Measurements from ENCODE around the gene HIVEP2. TPM values are rescaled to one million over a fixed set of nuclear protein-coding genes. Genes with fewer than 3 reads are reported as not detected.
A peak's percentile ranks its signal among the peaks of the same experiment; 100 is the strongest.

HIVEP2 gene
- total RNA-seq, 2 experiments from 2014 or later = 48.4 to 48.6 TPM

DNA sequence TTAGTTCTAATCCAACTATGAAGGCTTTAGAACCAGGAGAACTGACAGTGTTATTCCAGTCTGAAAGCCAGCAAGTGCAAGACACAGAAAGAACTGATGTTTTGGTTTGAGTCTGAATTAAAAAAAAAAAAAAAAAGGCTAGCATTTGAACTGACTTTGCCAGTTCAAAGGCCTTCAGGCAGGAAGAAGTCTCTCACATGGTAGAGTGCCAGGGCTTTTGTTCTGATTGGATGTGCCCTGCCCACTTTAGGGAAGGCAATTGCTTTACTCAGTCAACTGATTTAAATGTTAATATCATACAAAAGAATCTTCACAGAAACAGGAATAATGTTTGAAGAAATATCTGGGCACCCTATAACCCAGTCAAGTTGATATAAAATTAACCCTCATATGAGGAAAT, 212.2 kb downstream of the HIVEP2 start:
- intact Hi-C loops (cut with DNase I, micrococcal nuclease) = no loop called here
- Mint-ChIP-seq H3K9me3 (peaks cover 4% of the 10 kb centered on the region), H3K36me3 (ENCODE audit: low read depth) (no peaks in the 10 kb centered on the region), H3K4me3 (no peak overlapping the region), H3K27me3 (no peaks in the 10 kb centered on the region), H3K27ac (no peak overlapping the region), H3K4me1 (ENCODE audit: low read depth) (peaks cover 44% of the 10 kb centered on the region)
- ChIA-PET CTCF (no interaction called here), POLR2A (interaction anchor here (0.7 kb wide), 1 partner anchor 35 kb away, joined by 3 read pairs; no protein-coding TSS in a partner anchor)
- no peak for ATAC-seq (ENCODE audit: poor library complexity)
- Histone ChIP-seq H3K4me3 (ENCODE audit: low read length) (no peak overlapping the region), H3K36me3 (ENCODE audit: insufficient read depth, low read length) (no peaks in the 10 kb centered on the region), H3K4me1 (ENCODE audit: insufficient read depth, low read length) (peaks cover 7% of the 10 kb centered on the region), H3K27ac (ENCODE audit: low read depth in 1 of 2, low read length in 2 of 2) (no peak overlapping the region), H3K27me3 (ENCODE audit: control insufficient read depth in 1 of 2, insufficient read depth in 2 of 2, low read length in 2 of 2) (no peaks in the 10 kb centered on the region), H3K9me3 (ENCODE audit: control insufficient read depth in 1 of 2, insufficient read depth in 1 of 2, low read length in 2 of 2) (no peaks in the 10 kb centered on the region)
- no peak for TF ChIP-seq CTCF (IDR thresholded peaks at IDR 0.05)
- peak in 2 of 14 experiments; percentile 15 to 25 for DNase-seq

DNA sequence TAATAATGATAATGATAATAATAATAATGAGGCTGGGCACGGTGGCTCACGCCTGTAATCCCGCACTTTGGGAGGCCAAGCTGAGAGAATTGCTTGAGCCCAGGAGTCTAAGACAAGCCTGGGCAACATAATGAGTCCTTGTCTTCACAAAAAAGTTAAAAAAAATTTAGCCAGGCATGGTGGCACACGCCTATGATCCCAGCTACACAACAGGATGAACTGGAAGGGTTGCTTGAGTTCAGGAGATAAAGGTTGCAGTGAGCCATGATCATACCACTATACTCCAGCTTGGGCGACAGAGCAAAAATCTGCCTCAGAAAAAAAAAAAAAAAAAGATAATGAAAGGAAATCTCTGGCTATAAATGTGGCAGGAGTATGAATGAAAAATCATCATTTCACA, 213.4 kb downstream of the HIVEP2 start:
- no peak for DNase-seq
- H3K27me3 ChIP-seq (ENCODE audit: control insufficient read depth in 1 of 2, insufficient read depth in 2 of 2, low read length in 2 of 2) = no peaks in the 10 kb centered on the region
- peaks cover 47% of the 10 kb centered on the region for H3K4me1 Mint-ChIP-seq (ENCODE audit: low read depth)
- H3K27ac Mint-ChIP-seq = no peak overlapping the region
- intact Hi-C loops (cut with DNase I, micrococcal nuclease) = no loop called here
- H3K4me3 Mint-ChIP-seq = no peak overlapping the region
- no peaks in the 10 kb centered on the region for H3K9me3 ChIP-seq (ENCODE audit: control insufficient read depth in 1 of 2, insufficient read depth in 1 of 2, low read length in 2 of 2)
- peaks cover 4% of the 10 kb centered on the region for H3K9me3 Mint-ChIP-seq
- H3K27ac ChIP-seq (ENCODE audit: low read depth in 1 of 2, low read length in 2 of 2) = no peak overlapping the region
- no peaks in the 10 kb centered on the region for H3K27me3 Mint-ChIP-seq
- CTCF ChIA-PET = no interaction called here
- ATAC-seq (ENCODE audit: poor library complexity) = no peak
- no peaks in the 10 kb centered on the region for H3K36me3 ChIP-seq (ENCODE audit: insufficient read depth, low read length)
- H3K4me3 ChIP-seq (ENCODE audit: low read length) = no peak overlapping the region
- H3K36me3 Mint-ChIP-seq (ENCODE audit: low read depth) = no peaks in the 10 kb centered on the region
- POLR2A ChIA-PET = interaction anchor here (0.7 kb wide), 1 partner anchor 58 kb away, joined by 3 read pairs; no protein-coding TSS in a partner anchor
- H3K4me1 ChIP-seq (ENCODE audit: insufficient read depth, low read length) = peaks cover 7% of the 10 kb centered on the region
- no peak for TF ChIP-seq CTCF (IDR thresholded peaks at IDR 0.05)

GRCh38 chr6:142729618-142730017, 215.4 kb downstream of the HIVEP2 start:
- no peak overlapping the region for H3K4me3 ChIP-seq (ENCODE audit: low read length)
- ChIA-PET POLR2A (interaction anchor here (1.2 to 2.0 kb wide), 2 partner anchors 8 to 197 kb away, joined by 3 to 6 read pairs; no protein-coding TSS in a partner anchor), CTCF (no interaction called here)
- no peaks in the 10 kb centered on the region for H3K36me3 ChIP-seq (ENCODE audit: insufficient read depth, low read length)
- Mint-ChIP-seq H3K4me1 (ENCODE audit: low read depth) (peaks cover 51% of the 10 kb centered on the region), H3K36me3 (ENCODE audit: low read depth) (no peaks in the 10 kb centered on the region), H3K27ac (no peak overlapping the region), H3K4me3 (no peak overlapping the region), H3K27me3 (no peaks in the 10 kb centered on the region), H3K9me3 (peaks cover 4% of the 10 kb centered on the region)
- H3K27me3 ChIP-seq (ENCODE audit: control insufficient read depth in 1 of 2, insufficient read depth in 2 of 2, low read length in 2 of 2) = no peaks in the 10 kb centered on the region
- no peak overlapping the region for H3K27ac ChIP-seq (ENCODE audit: low read depth in 1 of 2, low read length in 2 of 2)
- DNase-seq (no peak), ATAC-seq (ENCODE audit: poor library complexity) (no peak)
- TF ChIP-seq CTCF (IDR thresholded peaks at IDR 0.05) = no peak
- no peaks in the 10 kb centered on the region for H3K9me3 ChIP-seq (ENCODE audit: control insufficient read depth in 1 of 2, insufficient read depth in 1 of 2, low read length in 2 of 2)
- peaks cover 11% of the 10 kb centered on the region for H3K4me1 ChIP-seq (ENCODE audit: insufficient read depth, low read length)
- intact Hi-C loops (cut with DNase I, micrococcal nuclease) = no loop called here
